Measurements from ENCODE around the gene EYA2. TPM values are rescaled to one million over a fixed set of nuclear protein-coding genes. Genes with fewer than 3 reads are reported as not detected.
"Not testable (repeated sequence)": the region's sequence is repeated elsewhere in the genome, so short reads cannot be mapped to it uniquely, and the experiment has no call there.

EYA2 gene
- total RNA-seq, 1 experiment from 2014 or later: not detected

- DNase-seq (ENCODE audit: low read depth): peak; percentile 52
Measured at GRCh38 chr20:47204008-47204849, 309.6 kb downstream of the EYA2 start.

DNA sequence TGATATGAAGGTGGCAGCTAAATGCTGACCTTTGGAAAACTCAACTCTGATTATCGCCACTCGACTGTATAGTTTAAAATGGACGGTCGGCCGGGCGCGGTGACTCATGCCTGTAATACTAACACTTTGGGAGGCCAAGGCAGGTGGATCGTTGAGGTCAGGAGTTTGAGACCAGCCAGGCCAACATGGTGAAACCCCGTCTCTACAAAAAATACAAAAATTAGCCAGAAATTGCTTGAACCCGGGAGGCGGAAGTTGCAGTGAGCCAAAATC is 310.1 kb downstream of the EYA2 start:
- not testable (repeated sequence) for DNase-seq (ENCODE audit: low read depth)

GRCh38 chr20:47205577-47206123 is 311.0 kb downstream of the EYA2 start:
- peak; percentile 79 for DNase-seq (ENCODE audit: low read depth)

DNA sequence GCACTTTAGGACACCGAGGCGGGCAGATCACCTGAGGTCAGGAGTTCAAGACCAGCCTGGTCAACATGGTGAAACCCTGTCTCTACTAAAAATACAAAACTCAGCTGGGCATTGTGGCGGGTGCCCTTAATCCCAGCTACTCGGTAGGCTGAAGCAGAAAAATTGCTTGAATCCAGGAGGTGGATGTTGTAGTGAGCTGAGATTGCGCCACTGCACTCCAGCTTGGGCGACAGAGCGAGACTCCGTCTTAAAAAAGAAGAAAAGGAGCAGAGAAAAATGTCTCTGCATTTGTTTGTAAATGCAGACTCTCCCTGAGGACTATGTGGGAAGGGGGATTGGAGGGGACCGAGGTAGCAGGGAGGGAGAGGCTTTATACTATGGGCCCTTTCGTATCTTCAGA is 311.9 kb downstream of the EYA2 start:
- DNase-seq (ENCODE audit: low read depth): not testable (repeated sequence)

DNA sequence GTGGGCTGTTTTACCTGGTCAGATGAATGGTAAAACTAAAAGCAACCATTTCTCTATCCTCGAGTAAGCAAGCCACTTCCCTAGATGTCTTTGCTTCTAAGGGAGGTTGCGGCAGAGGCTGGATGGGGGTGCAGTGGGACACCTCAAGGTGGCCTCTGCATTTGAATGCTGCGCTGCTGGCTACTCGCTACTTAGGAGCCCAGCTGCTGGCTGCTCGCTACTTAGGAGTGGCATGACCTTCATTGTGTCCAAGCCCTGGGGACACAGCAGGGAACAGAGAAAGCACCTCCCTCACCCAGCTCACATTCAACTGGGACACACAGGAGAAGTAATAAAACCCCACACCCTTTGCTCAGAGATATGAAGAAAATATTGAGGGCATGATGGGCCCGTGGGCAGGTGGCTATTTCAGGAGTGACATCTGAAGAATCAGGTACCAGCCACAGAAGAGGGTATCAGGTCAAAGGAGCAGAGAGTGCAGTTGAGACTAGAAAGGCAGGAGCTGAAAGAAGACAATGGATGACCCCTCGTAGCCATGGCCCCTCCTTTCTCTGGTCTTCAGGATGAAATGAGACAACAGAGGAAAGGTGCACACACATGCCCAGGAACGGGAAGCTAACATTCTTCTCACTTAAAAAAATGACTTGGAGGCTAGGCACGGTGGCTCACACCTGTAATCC is 312.5 kb downstream of the EYA2 start:
- no peak for DNase-seq (ENCODE audit: low read depth)

DNA sequence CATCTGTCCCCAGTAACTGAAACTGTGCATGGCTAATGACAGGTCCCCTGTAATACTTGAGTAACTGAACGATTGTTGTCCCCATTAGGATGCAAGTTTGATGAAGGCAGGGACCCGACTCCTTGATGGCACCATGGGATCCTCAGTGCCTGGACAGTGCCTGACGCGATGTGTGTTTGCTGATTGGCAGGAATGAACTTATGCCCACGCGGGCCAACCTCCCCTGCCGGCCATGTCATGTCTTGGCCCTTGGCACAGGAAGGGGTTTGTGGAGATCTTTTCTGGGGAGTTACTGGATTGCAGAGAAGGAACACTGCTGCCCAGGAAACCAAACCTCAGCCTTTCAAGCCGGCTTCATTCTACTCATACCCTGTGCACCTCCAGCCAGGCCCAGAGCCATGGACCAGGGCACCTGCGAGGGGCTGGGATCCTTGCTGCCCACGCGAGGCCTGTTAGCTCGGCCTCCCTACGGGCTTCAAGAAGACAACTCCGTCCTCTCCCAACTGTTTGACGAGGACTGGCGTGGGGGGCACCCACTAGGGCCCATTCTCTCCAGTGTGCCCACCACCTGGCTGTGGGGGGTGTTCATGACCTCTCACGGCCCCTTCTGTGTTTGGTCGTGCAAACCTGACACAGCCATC is 314.0 kb downstream of the EYA2 start:
- no peak for DNase-seq (ENCODE audit: low read depth)

GRCh38 chr20:47209982-47210381 is 315.3 kb downstream of the EYA2 start:
- DNase-seq (ENCODE audit: low read depth): no peak

DNA sequence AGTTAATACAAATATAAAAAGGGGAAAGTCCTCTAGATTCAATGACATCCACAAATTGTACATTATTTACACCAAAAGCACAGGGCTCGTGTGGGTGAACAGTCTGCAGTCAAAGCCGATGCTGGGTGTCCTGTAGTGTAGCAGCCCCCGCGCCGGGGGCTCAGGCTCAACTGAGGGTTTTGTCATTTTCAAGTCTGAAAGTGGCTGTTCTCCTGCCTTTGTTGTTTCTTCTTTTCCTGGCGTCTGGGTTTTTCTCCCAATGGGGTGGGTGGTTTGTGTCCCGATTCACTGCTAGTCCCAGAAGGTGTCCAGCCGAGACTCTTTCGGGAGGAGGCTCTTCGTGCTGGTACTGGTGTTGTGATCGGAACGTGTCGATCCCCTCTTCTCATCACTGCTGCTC is 315.8 kb downstream of the EYA2 start:
- no peak for DNase-seq (ENCODE audit: low read depth)

- DNase-seq (ENCODE audit: low read depth): no peak
Measured at GRCh38 chr20:47211036-47211435, 316.4 kb downstream of the EYA2 start.

GRCh38 chr20:47212606-47213207 is 318.1 kb downstream of the EYA2 start:
- DNase-seq (ENCODE audit: low read depth): no peak

GRCh38 chr20:47213966-47214365 is 319.3 kb downstream of the EYA2 start:
- DNase-seq (ENCODE audit: low read depth): no peak

- DNase-seq (ENCODE audit: low read depth): no peak
Measured at GRCh38 chr20:47215653-47216397, 321.2 kb downstream of the EYA2 start.

DNA sequence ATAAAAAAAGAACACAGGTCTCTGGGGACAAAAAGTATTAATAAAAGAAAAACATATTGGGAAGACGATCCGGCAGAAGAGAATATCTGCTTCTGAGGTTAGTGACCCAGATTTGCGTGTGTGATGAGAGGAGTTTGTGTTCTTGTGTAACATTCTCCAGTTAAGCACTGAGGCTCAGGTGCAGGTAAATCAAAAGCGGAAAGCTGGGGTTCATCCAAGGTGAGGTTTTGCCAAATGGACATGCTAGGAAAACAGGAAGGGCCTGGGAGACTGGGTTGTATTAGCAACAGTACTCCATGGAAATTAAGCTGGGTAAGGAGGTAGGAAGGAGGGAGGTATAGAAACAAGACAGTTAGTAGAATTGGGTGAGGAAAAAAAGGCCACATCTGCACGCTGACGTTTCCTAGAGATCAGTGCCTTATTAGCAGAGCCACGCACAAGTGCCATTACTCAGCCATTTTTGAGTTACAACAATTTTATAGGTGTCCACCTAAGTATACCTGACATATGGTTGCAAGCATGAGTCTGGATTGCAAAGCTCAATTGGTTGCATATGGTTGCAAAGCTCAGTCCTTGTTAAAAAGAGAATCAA is 322.3 kb downstream of the EYA2 start:
- no peak for DNase-seq (ENCODE audit: low read depth)

- DNase-seq (ENCODE audit: low read depth): no peak
Measured at GRCh38 chr20:47217482-47218446, 323.1 kb downstream of the EYA2 start.

DNA sequence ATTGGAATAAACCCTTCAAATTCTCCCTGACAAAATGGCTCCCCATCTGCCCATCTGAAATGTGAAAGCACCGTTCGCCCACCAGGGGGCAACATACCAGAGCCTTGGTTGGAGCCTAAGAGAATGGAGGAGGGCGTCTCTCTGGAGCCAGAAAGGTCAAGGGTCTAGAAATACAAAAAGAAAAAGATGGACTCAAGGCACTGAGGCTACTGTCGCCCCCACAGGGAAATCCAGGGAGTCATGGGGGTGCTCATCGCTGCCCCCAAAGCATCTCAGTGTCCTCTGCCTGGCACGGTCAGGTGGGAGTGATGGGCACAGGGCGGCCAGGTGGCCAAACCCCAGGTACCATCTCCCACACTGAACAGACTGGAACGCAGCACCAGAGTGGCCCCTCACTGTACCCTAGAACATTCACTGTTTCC is 325.5 kb downstream of the EYA2 start:
- peak; percentile 56 for DNase-seq (ENCODE audit: low read depth)

GRCh38 chr20:47221036-47221625 is 326.5 kb downstream of the EYA2 start:
- DNase-seq (ENCODE audit: low read depth): no peak

GRCh38 chr20:47222468-47223119 is 328.0 kb downstream of the EYA2 start:
- no peak for DNase-seq (ENCODE audit: low read depth)

GRCh38 chr20:47223896-47224295 is 329.3 kb downstream of the EYA2 start:
- no peak for DNase-seq (ENCODE audit: low read depth)

DNA sequence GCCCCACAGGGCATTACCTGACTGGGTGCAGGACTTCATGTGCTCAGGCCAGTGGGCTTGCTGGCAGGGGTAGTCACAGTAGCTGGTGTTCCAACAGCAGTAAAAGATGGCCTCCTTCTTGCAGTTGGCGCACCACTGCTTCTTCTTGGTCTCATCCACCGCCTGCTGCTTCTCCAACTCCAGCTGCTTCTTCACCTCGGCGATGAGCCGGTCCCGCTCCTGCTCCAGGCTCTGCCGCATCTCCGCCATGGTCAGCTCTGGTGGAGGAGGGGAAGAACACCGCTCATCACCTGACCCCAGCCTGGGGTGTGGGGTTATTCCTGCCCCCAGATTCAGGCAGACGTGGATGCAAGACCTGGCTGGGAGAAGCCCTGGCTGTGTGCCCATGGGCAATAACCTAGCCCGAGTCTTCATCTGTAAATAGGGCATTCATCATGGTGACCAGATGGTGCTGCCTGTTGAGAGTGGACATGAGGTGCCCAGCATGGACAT is 329.7 kb downstream of the EYA2 start:
- DNase-seq (ENCODE audit: low read depth): no peak

Measured in RPMI7951 (cell line).